ENCODE results near the gene CIAO3.
"Not testable (repeated sequence)": the region's sequence is repeated elsewhere in the genome, so short reads cannot be mapped to it uniquely, and the experiment has no call there.

Gene CIAO3

GRCh38 chr16:780296-780695 lies 39.5 kb upstream of the CIAO3 start:
- Histone ChIP-seq H3K4me3 (no peak overlapping the region), H3K27ac (no peak overlapping the region)
- TF ChIP-seq, protein P1, sequence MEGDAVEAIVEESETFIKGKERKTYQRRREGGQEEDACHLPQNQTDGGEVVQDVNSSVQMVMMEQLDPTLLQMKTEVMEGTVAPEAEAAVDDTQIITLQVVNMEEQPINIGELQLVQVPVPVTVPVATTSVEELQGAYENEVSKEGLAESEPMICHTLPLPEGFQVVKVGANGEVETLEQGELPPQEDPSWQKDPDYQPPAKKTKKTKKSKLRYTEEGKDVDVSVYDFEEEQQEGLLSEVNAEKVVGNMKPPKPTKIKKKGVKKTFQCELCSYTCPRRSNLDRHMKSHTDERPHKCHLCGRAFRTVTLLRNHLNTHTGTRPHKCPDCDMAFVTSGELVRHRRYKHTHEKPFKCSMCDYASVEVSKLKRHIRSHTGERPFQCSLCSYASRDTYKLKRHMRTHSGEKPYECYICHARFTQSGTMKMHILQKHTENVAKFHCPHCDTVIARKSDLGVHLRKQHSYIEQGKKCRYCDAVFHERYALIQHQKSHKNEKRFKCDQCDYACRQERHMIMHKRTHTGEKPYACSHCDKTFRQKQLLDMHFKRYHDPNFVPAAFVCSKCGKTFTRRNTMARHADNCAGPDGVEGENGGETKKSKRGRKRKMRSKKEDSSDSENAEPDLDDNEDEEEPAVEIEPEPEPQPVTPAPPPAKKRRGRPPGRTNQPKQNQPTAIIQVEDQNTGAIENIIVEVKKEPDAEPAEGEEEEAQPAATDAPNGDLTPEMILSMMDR (IDR thresholded peaks at IDR 0.05) = no peak
- no peak for DNase-seq (ENCODE audit: low spot score)

DNA sequence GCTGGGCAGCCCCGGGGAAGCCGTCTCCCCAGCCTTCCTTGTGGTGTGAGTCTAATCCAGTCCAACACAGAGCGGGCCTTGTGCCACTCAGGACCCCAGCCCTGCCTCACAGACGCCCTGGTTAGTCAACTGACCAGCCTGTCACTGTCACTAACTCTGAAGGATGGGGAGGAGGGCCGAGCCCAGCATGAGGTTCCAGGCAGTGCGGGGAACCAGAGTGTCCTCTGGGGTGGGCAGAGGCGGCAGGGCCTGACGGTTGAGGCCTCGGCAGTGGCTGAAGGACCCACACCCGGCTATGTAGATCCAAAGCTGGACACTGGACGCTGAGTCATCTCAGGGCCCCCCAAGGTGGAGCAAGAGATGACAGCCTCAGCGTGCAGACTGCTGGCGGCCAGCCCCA lies 38.8 kb upstream of the CIAO3 start:
- no peak for DNase-seq (ENCODE audit: low spot score)
- TF ChIP-seq, protein P1 (IDR thresholded peaks at IDR 0.05) = no peak
- no peak overlapping the region for H3K27ac ChIP-seq
- no peak overlapping the region for H3K4me3 ChIP-seq

DNA sequence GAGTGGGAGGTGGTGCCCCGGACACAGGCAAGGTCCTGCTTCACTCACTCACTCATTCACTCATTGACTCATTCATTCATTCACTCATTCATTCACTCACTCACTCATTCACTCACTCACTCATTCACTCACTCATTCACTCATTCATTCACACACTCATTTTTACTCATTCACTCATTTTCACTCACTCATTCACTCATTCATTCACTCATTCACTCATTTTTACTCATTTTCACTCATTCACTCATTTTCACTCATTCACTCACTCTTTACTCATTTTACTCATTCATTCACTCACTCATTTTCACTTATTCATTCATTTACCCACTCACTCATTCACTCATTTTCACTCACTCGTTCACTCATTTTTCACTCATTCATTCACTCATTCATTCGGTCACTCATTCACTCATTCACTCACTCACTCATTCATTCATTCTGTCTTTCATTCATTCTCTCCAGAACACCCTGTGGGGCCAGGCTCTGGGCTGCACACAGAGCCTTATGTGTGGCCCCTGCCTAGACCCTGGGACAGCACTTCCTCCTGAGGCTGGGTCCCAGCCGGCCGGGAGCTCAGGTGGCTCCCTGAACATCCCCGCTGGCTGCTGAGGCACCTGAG lies 38.2 kb upstream of the CIAO3 start:
- Histone ChIP-seq H3K4me3 (no peak overlapping the region), H3K27ac (no peak overlapping the region)
- TF ChIP-seq, protein P1 (IDR thresholded peaks at IDR 0.05) = no peak
- DNase-seq (ENCODE audit: low spot score) = no peak

GRCh38 chr16:778447-778846 lies 37.6 kb upstream of the CIAO3 start:
- H3K27ac ChIP-seq = no peak overlapping the region
- no peak overlapping the region for H3K4me3 ChIP-seq
- TF ChIP-seq, protein P1 (IDR thresholded peaks at IDR 0.05) = no peak
- no peak for DNase-seq (ENCODE audit: low spot score)

GRCh38 chr16:777826-778225 lies 37.0 kb upstream of the CIAO3 start:
- TF ChIP-seq, protein P1 (IDR thresholded peaks at IDR 0.05) = no peak
- no peak for DNase-seq (ENCODE audit: low spot score)
- H3K27ac ChIP-seq = no peak overlapping the region
- H3K4me3 ChIP-seq = no peak overlapping the region

- TF ChIP-seq, protein P1 (IDR thresholded peaks at IDR 0.05) = no peak
- no peak overlapping the region for H3K4me3 ChIP-seq
- DNase-seq (ENCODE audit: low spot score) = no peak
- H3K27ac ChIP-seq = no peak overlapping the region
Measured at GRCh38 chr16:776824-777223, 36.0 kb upstream of the CIAO3 start.

DNA sequence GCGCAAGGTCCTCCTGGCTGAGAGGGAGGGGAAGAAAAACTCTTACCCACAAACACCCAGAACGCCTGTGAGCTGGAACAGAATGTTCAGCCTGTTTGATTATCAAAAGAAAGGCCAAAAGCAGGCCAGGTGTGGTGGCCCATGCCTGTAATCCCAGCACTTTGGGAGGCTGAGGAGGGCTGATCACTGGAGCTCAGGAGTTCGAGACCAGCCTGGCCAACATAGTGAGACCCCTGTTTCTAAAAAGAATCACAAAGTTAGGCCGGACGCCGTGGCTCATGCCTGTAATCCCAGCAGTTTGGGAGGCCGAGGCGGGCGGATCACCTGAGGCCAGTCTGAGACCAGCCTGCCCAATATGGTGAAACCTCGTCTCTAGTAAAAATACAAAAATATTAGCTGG lies 35.5 kb upstream of the CIAO3 start:
- not testable (repeated sequence) for DNase-seq (ENCODE audit: low spot score); H3K27ac ChIP-seq; H3K4me3 ChIP-seq

Measured in coronary artery (tissue), 2 donors.